Dedifferentiated amniotic fluid mesenchymal stem cell (primary cell): Measurements from ENCODE around the gene CILP.

Experiments
- DNase-seq: peaks from one replicate; pipeline ENCODE4 v3.0.0-alpha.2; 2016; ENCODE audit errors: extremely low spot score

Gene CILP

GRCh38 chr15:65146438-65146837 is 64.8 kb downstream of the CILP start:
- no peak for DNase-seq
